ENCODE data around the gene HOXA11.

GRCh38 chr7:27152816-27153442, 32.1 kb downstream of the HOXA11 start:
- TF ChIP-seq YY1 (IDR thresholded peaks at IDR 0.05; ENCODE audit: low read depth), result no peak
- TF ChIP-seq CTCF (IDR thresholded peaks at IDR 0.05), result no peak
- TF ChIP-seq USF2 (IDR thresholded peaks at IDR 0.05; ENCODE audit: borderline replicate concordance, low read depth, low read length), result no peak
- no peak for TF ChIP-seq RXRA (IDR thresholded peaks at IDR 0.05; ENCODE audit: borderline replicate concordance, low read depth)
- no peak for TF ChIP-seq ELF1 (IDR thresholded peaks at IDR 0.05)
- no peak for TF ChIP-seq NRF1 (IDR thresholded peaks at IDR 0.05; ENCODE audit: low read depth, low read length)
- no peak for TF ChIP-seq RCOR1 (IDR thresholded peaks at IDR 0.05; ENCODE audit: low read length)
- TF ChIP-seq RAD21 (IDR thresholded peaks at IDR 0.05; ENCODE audit: low read length), result no peak
- TF ChIP-seq SIN3A (IDR thresholded peaks at IDR 0.05; ENCODE audit: borderline replicate concordance, low read depth, low read length), result no peak
- TF ChIP-seq EP300 (IDR thresholded peaks at IDR 0.05; ENCODE audit: borderline replicate concordance in 1 of 2, low read depth in 1 of 2, low read length in 1 of 2), result no peak
- TF ChIP-seq FOXM1 (IDR thresholded peaks at IDR 0.05; ENCODE audit: low read depth), result no peak
